IMR-90 (cell line): Measurements from ENCODE around the gene KIF1C. TPM values are rescaled to one million over a fixed set of nuclear protein-coding genes. Genes with fewer than 3 reads are reported as not detected.
A peak's percentile ranks its signal among the peaks of the same experiment; 100 is the strongest.

Experiments used
- ATAC-seq: fragments of 200-7000 bp; cut with Tn5 transposase; 2 replicates; pipeline ENCODE4 v1.9.1; 2020; ENCODE audit warnings: low read depth, mild to moderate bottlenecking, moderate library complexity
- BruUV-seq: library from RNA; stranded (reverse); fragments of 400-500 nt; replicated peaks from 2 replicates; lab custom pipeline; 2021; lab: Mats Ljungman, UMichigan
- CTCF ChIA-PET: fragments of 300-600 bp; formaldehyde crosslinking; extraction: SDS; loops from one replicate; lab custom pipeline; 2021; ENCODE audit warnings: antibody characterized with exemption; lab: Yijun Ruan, JAX
- POLR2A ChIA-PET: fragments of 300-600 bp; sonication (Branson Sonifier 250); formaldehyde crosslinking; loops from one replicate; lab custom pipeline; 2022; ENCODE audit warnings: antibody characterized with exemption; ENCODE audit not compliant: unreplicated experiment; lab: Charles Lee
- DNase-seq: peaks from one replicate; pipeline ENCODE4 v3.0.0; 2013
- H2AFZ ChIP-seq: replicated peaks from 2 replicates; pipeline ENCODE3; 2013; ENCODE audit warnings: low read length, mild to moderate bottlenecking; ENCODE audit not compliant: poor library complexity
- H2AK5ac ChIP-seq: 2 replicates; pipeline ENCODE4 v1.6.1; 2013; ENCODE audit warnings: low read depth, low read length, inconsistent platforms
- H2AK9ac ChIP-seq: replicated peaks from 2 replicates; pipeline ENCODE3; 2013; ENCODE audit warnings: mild to moderate bottlenecking, low read depth, low read length, moderate library complexity; ENCODE audit not compliant: poor library complexity
- H2BK120ac ChIP-seq: 2 replicates; pipeline ENCODE4 v1.6.1; 2013; ENCODE audit warnings: low read depth, low read length, inconsistent platforms
- H2BK15ac ChIP-seq: 3 replicates; pipeline ENCODE4 v1.6.1; 2013; ENCODE audit warnings: low read depth, low read length, inconsistent platforms
- H2BK20ac ChIP-seq: 2 replicates; pipeline ENCODE4 v1.6.1; 2013; ENCODE audit warnings: low read depth, mild to moderate bottlenecking, inconsistent platforms, low read length, moderate library complexity
- H2BK5ac ChIP-seq: 2 replicates; pipeline ENCODE4 v1.6.1; 2013; ENCODE audit warnings: mild to moderate bottlenecking, low read depth, low read length, inconsistent platforms; ENCODE audit not compliant: poor library complexity, severe bottlenecking
- H3K14ac ChIP-seq: replicated peaks from 2 replicates; pipeline ENCODE4 v1.6.1; 2013; ENCODE audit warnings: low read depth, low read length, inconsistent platforms
- H3K18ac ChIP-seq: 2 replicates; pipeline ENCODE4 v1.6.1; 2013; ENCODE audit warnings: low read depth, low read length, control low read depth
- H3K23ac ChIP-seq: 2 replicates; pipeline ENCODE4 v1.6.1; 2013; ENCODE audit warnings: low read depth, low read length, inconsistent platforms
- H3K27ac ChIP-seq: 2 replicates; pipeline ENCODE4 v1.5.1; 2013; ENCODE audit warnings: mild to moderate bottlenecking, control low read depth, low read length; ENCODE audit not compliant: insufficient read depth
- H3K27me3 ChIP-seq: 2 replicates; pipeline ENCODE4 v1.6.1; 2013; ENCODE audit warnings: low read length; ENCODE audit not compliant: control insufficient read depth, insufficient read depth
- H3K36me3 ChIP-seq: 2 replicates; pipeline ENCODE4 v1.6.1; 2013; ENCODE audit warnings: low read length, mixed read lengths; ENCODE audit not compliant: control insufficient read depth, insufficient read depth
- H3K4ac ChIP-seq: 2 replicates; pipeline ENCODE4 v1.6.1; 2013; ENCODE audit warnings: low read depth, low read length, inconsistent platforms
- H3K4me1 ChIP-seq: 2 replicates; pipeline ENCODE4 v1.6.1; 2013; ENCODE audit warnings: low read length, mixed read lengths; ENCODE audit not compliant: control insufficient read depth, insufficient read depth
- H3K4me2 ChIP-seq: 2 replicates; pipeline ENCODE4 v1.6.1; 2013; ENCODE audit warnings: low read depth, mild to moderate bottlenecking, control low read depth, low read length, moderate library complexity
- H3K4me3 ChIP-seq: 2 replicates; pipeline ENCODE4 v1.5.1; 2013; ENCODE audit warnings: low read depth, mild to moderate bottlenecking, control low read depth, low read length, moderate library complexity; ENCODE audit not compliant: insufficient read depth
- H3K56ac ChIP-seq: 2 replicates; pipeline ENCODE4 v1.6.1; 2013; ENCODE audit warnings: low read length, inconsistent platforms; ENCODE audit not compliant: insufficient read depth; ENCODE audit errors: extremely low read depth
- H3K79me1 ChIP-seq, 2 experiments: 2 replicates each; pipeline ENCODE4 v1.6.1; 2013; ENCODE audit warnings: low read length in 2 of 2, inconsistent platforms in 1 of 2, low read depth in 1 of 2
- H3K9ac ChIP-seq: 2 replicates; pipeline ENCODE4 v1.6.1; 2013; ENCODE audit warnings: low read depth, low read length, control low read depth
- H3K9me1 ChIP-seq: 2 replicates; pipeline ENCODE4 v1.6.1; 2013; ENCODE audit warnings: low read length, inconsistent platforms; ENCODE audit not compliant: insufficient read depth
- H3K9me3 ChIP-seq: 2 replicates; pipeline ENCODE4 v1.6.1; 2013; ENCODE audit warnings: low read length; ENCODE audit not compliant: control insufficient read depth, insufficient read depth
- H4K20me1 ChIP-seq: 2 replicates; pipeline ENCODE4 v1.6.1; 2013; ENCODE audit warnings: low read length, inconsistent platforms; ENCODE audit not compliant: insufficient read depth
- H4K5ac ChIP-seq: 2 replicates; pipeline ENCODE4 v1.6.1; 2013; ENCODE audit warnings: mild to moderate bottlenecking, low read depth, low read length, control low read depth
- H4K8ac ChIP-seq, 2 experiments: 2 replicates each; pipeline ENCODE4 v1.6.1; 2013; ENCODE audit warnings: low read depth in 2 of 2, low read length in 2 of 2, control low read depth in 1 of 2, inconsistent platforms in 1 of 2
- H4K91ac ChIP-seq: 2 replicates; pipeline ENCODE4 v1.6.1; 2013; ENCODE audit warnings: low read depth, low read length, inconsistent platforms; ENCODE audit not compliant: insufficient read depth
- CEBPB ChIP-seq: IDR thresholded peaks from 2 replicates; pipeline ENCODE4 v1.6.1; 2012; ENCODE audit warnings: low read depth, low read length, improper control_type of control experiment
- CHD1 ChIP-seq: IDR thresholded peaks from 2 replicates; pipeline ENCODE4 v1.6.1; 2012; ENCODE audit warnings: low read depth, low read length, improper control_type of control experiment
- FOS ChIP-seq: fragments of 150-350 bp; IDR thresholded peaks from 2 replicates; pipeline ENCODE4 v1.6.1; 2016; ENCODE audit warnings: low read depth, low read length
- MAZ ChIP-seq: IDR thresholded peaks from 2 replicates; pipeline ENCODE4 v1.6.1; 2012; ENCODE audit warnings: low read depth, mild to moderate bottlenecking, low read length, improper control_type of control experiment, moderate library complexity, borderline replicate concordance
- NFE2L2 ChIP-seq: fragments of 150-350 bp; IDR thresholded peaks from 2 replicates; pipeline ENCODE4 v1.6.1; 2016; ENCODE audit warnings: low read depth, mild to moderate bottlenecking, low read length
- RAD21 ChIP-seq: IDR thresholded peaks from 2 replicates; pipeline ENCODE4 v1.6.1; 2012; ENCODE audit warnings: low read length, improper control_type of control experiment
- whole genome bisulfite sequencing, 2 experiments: methylation state at CpG; one replicate each; pipeline versions ENCODE4 v1.1.5 to v1.1.7; 2013; ENCODE audit warnings: missing lambda C conversion rate in 2 of 2; ENCODE audit not compliant: insufficient read length in 1 of 2; ENCODE audit errors: extremely low coverage in 2 of 2; 5-methylcytosine and 5-hydroxymethylcytosine counted together
- dilution Hi-C: fragments of 300-500 bp; cut with HindIII; formaldehyde crosslinking; loops from one replicate; pipeline ENCODE4 v1.14.3; 2018; ENCODE audit warnings: low sequenced_read_pairs; ENCODE audit not compliant: unreplicated experiment
- in situ Hi-C: fragments of 300-500 bp; cut with MboI; formaldehyde crosslinking; loops from 3 replicates; pipeline ENCODE4 v1.14.3; 2019; ENCODE audit warnings: low sequenced_read_pairs, inconsistent platforms, mixed read lengths
- intact Hi-C: fragments of 100-400 bp; cut with micrococcal nuclease; formaldehyde crosslinking; loops from 2 replicates; pipeline ENCODE4 v1.10.0; 2022
- polyA plus RNA-seq, 3 experiments: library from polyadenylated mRNA; depleted of rRNA; stranded (reverse); fragments of >200 nt; gene quantifications; 2 replicates each; pipeline ENCODE4 v1.2.3, GENCODE V29; 2012; ENCODE audit warnings: low replicate concordance in 1 of 3
- total RNA-seq: library from RNA; depleted of rRNA; stranded (reverse); fragments of >200 nt; gene quantifications from 2 replicates; pipeline ENCODE4 v1.2.3, GENCODE V29; 2012
- TF ChIP-seq, protein P1 (sequence below): fragments of 150-350 bp; IDR thresholded peaks from 2 replicates; pipeline ENCODE4 v1.6.1; 2016; ENCODE audit warnings: low read depth, mild to moderate bottlenecking, low read length, moderate library complexity, borderline replicate concordance

Gene KIF1C
- total and polyA plus RNA-seq, 2 of the 4 experiments (the other 2 are of a cell fraction) = 27.4 to 28.7 TPM

GRCh38 chr17:4998732-4999429 lies 1.1 kb downstream of the KIF1C start:
- Histone ChIP-seq H3K36me3 (peaks cover 30% of the 10 kb centered on the region), H3K79me1 (peaks cover 28 to 51% of the 10 kb centered on the region in 2 experiments), H2AK9ac (peak overlapping the region; percentile 97), H3K27ac (peak overlapping the region; percentile 76), H4K5ac (peak overlapping the region; percentile 14; the same call in 1 of the 2 replicates), H3K4me1 (peaks cover 21% of the 10 kb centered on the region), H2AK5ac (peak overlapping the region; percentile 91), H3K18ac (no peak overlapping the region; the same call in 1 of the 2 replicates), H2AFZ (peak overlapping the region; percentile 92), H3K56ac (no peak overlapping the region; the same call in 1 of the 2 replicates), H3K27me3 (no peaks in the 10 kb centered on the region), H3K4ac (peak overlapping the region; percentile 93), H3K23ac (peak overlapping the region; percentile 91), H2BK15ac (0 out of 3 replicates have a peak overlapping the region, but pooled peaks have one; percentile 7), H3K9me1 (peaks cover 18% of the 10 kb centered on the region), H3K4me2 (peak overlapping the region; percentile 96), H2BK120ac (no peak overlapping the region), H3K4me3 (peak overlapping the region; percentile 96), H4K8ac (peak overlapping the region in 1 of 2 experiments; percentile 77; a peak in 2 of 4 replicates), H4K20me1 (peaks cover 26% of the 10 kb centered on the region), H2BK20ac (no peak overlapping the region), H3K9ac (peak overlapping the region; percentile 89), H3K9me3 (no peaks in the 10 kb centered on the region), H4K91ac (peak overlapping the region; percentile 82; the same call in 1 of the 2 replicates), H3K14ac (peak overlapping the region; percentile 88), H2BK5ac (peak overlapping the region; percentile 78)
- TF ChIP-seq CEBPB (no peak), FOS (no peak), NFE2L2 (no peak), MAZ (no peak), RAD21 (no peak), CHD1 (no peak)
- TF ChIP-seq, protein P1, sequence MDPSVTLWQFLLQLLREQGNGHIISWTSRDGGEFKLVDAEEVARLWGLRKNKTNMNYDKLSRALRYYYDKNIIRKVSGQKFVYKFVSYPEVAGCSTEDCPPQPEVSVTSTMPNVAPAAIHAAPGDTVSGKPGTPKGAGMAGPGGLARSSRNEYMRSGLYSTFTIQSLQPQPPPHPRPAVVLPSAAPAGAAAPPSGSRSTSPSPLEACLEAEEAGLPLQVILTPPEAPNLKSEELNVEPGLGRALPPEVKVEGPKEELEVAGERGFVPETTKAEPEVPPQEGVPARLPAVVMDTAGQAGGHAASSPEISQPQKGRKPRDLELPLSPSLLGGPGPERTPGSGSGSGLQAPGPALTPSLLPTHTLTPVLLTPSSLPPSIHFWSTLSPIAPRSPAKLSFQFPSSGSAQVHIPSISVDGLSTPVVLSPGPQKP = no peak
- intact Hi-C loops = no loop called here
- no TSS peak for BruUV-seq
- dilution Hi-C loops = no loop called here
- DNase-seq (no peak), ATAC-seq (no peak)
- in situ Hi-C loops = no loop called here
- CTCF ChIA-PET = no interaction called here
- POLR2A ChIA-PET = no interaction called here
- 10% methylated on average over 2 of the region's 14 CpGs; no CpG with 5 or more reads in 1 of the 2 experiments for WGBS, 2 experiments
